Endothelial cell of hepatic sinusoid (primary cell): ENCODE results near the gene FHDC1.

Experiments
- in situ Hi-C: cut with HindIII; loops from 2 replicates; pipeline ENCODE4 v1.10.0; 2017; ENCODE audit warnings: low sequenced_read_pairs

FHDC1 gene

DNA sequence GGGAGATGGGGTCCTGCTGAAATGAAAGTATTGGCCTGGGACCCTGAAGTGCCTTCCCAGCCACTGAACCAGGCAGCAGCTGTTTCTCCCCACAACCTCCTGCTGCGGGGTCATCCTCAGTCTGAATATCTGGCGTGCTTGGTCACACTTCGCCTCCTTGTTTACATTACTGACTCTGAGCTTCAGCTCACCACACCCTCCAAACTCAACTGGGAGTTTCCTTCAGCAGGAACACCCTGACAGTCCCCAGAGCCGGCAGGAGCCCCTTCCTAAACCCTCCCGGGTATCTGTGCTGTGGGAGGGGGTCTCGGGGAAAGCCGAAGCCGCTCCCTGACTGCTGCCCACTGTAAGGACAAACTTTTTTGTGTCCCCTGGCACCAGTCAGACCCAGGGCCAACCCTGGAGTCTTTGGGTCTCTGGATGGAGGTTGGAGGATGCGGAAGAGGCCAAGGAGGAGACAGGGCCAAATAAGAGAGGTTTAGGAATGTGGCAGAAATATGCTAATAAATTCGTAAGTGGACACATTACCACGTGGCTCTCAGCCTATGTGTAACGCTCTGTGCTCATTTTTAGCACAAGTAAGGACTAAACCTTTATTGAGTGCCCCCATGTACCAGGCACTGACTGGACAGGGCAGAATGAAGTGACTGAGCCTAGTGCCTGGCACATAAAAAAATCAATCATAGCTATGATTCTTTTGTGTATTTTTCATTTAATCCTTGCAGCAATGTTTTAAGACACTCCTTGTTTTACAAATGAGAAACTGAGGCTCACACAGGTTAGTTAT is 20.7 kb downstream of the FHDC1 start:
- in situ Hi-C loops: no loop called here

DNA sequence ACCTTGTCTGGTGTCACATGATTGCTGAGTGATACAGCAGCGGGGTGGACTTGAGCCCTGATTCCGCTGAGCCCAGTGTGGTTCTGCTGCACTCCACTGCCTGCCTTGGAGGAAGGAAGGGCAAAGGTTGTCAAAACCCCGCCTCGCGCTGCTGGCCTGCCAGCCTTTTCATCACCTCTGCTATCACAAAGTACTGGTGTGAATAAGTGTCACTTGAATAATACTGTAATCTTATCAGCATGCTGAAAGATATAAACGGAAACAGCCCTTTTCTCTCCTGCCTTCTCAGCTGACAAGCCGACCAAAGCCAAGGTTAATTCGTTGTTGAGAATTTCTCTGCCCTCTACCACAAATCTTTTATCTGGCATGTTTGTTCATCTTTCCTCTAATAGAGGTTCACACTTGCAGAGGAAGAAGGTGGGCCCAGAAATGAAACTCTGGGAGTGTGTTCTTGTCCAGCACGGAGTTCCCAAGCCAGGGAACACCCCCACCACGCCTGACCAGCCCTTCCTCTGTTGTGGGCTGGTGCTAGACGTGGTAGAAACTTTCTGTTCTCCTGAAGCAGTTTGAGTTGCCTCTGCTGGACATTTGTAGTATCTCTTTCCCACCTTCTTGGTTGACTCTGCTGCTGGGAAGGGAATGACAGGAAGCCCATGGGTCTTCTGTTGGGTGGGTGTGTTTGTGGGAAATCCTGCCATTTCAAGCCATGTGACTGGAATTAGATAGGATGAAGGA is 21.5 kb downstream of the FHDC1 start:
- in situ Hi-C loops: no loop called here

DNA sequence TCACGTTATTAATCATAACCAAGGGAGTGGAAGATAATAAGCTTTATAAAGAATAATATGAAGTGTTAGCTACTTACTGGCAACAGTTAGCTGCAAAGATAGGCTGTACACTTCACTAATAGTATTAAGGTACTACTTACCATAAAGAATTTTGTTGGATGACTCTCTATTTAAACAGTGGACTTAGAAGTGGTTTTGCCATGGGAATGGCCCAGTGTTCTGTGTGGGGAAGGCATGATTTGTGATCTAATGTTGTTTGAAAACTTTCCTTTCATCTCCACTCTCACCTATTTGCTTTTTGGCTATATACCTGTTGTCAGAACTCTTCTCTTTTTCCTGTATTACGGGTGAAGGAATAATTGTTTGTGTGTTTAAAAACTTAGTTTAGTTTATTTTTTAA is 23.0 kb downstream of the FHDC1 start:
- in situ Hi-C loops: no loop called here

DNA sequence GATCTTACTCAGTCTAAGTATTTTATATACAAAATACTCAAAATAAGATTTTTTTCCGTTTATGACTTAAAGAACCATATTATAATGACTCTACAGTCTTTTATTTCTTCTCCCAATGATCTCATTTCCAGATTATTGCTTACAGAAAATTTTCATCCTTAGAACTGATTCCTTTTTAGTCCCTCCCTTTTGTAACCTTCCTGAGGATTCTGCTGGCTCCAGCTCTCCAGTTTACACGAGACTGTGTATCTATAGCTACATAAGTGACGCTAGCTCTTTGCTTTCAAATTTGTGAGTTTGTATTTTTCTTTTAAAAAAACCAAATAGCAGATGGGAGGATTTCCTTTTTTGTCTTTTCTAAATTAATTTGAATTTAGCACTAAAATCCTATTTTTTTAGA is 24.0 kb downstream of the FHDC1 start:
- in situ Hi-C loops: no loop called here

DNA sequence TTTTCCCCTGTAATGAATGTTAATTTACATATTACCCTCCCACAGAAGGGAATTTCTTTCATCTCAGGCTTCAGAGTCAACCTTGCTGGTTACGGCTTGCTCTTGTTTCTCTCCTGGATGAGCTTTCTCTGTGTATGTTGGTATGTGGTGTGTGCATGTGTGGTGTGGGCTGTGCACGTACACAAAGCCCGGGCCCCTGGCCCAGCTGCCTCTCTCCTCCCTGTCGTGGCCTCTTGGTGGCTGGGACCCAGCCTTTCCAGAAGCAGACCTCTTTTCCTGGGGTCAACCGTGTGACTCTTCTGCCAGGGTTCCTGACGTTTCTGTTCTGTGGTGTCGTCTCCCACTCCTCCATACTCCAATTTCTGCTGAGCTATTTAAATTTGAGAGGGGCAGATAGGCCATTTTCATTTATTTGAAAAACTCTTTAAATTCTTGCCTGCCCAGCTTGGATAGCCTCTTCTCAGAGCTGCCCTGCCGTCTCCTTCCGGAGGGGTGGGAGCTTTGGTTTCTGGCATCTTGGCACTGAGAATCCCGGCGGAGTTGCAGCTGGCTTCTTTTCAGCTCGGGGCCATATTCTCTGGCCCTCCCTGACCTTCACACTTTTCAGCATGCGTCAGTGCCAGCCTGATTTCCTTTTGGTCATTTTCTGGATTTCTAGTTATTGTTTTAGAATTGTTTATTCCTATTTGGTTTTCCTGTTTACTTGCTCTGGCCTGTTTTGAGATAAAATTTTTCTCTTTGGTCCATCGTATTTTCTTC is 25.1 kb downstream of the FHDC1 start:
- in situ Hi-C loops: no loop called here

DNA sequence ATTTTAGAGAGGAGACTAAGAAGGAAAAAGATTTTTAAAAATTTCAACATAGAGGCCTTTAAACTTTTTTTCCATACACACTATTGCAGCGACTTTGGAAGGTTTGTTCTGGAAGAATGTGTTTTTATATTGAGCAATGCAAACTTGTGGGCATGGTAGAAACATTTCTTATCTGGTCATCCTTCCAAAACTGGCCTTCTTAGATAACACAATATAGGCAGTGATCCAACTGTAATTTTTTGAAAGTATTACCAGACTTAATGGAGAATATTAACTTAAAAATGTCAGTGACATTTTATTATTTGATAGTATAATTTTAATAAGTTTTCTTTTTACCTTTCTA is 25.6 kb downstream of the FHDC1 start:
- in situ Hi-C loops: no loop called here

DNA sequence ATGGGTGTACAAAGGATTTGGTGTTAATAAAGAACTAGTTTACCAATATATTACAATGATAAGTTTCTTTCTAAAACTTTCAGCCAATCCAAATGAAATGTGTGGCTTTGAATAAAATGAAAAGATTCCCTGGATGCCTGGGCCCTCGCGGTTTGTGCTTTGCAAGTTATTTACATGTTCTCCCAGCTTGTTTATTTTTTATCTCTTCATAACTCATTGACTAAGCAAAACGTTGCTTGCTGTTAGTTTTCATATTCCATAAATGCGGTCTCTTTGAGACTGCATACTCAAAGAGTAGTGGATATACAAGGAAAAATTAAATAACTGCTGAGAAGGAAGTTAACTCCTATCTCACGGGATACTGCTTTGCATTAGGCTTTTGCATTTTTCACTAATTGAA is 26.0 kb downstream of the FHDC1 start:
- in situ Hi-C loops: no loop called here

DNA sequence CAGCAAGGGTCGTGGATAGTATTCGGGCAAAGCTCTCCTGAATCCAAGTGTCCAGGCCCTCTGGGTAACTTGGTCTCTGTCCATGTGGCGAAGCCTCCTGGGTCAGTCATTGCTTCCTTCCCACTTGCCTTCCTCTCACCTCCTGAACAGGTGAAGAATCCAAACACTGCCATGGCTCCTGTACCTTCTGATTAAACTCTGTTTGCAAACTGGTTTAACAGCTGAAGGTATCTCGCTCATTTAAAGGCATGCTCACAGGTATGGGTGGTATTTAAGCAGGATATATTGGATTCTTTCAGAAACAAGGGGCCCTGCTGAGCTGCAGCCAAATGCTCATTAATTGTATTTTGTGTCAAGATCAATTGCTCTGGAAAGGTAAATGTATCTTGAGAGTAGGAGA is 28.2 kb downstream of the FHDC1 start:
- in situ Hi-C loops: no loop called here

DNA sequence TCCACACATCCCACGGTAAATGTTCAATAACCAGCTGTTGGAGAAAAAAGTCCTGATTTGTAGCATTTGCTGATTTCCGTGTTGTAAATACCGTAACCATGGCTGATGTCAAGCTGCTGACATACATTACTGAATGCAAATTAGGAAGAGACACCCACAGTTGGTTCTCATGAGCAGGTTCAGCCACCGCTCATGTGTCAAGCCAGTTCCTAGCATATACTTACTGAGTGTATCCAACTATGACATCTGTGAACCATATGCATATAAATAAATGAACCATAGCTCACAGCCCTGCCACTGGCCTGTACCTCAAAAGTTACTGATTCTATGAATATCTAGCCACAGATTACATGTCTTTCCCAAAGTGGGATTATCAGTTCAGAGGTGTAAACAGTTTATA is 29.5 kb downstream of the FHDC1 start:
- in situ Hi-C loops: no loop called here

DNA sequence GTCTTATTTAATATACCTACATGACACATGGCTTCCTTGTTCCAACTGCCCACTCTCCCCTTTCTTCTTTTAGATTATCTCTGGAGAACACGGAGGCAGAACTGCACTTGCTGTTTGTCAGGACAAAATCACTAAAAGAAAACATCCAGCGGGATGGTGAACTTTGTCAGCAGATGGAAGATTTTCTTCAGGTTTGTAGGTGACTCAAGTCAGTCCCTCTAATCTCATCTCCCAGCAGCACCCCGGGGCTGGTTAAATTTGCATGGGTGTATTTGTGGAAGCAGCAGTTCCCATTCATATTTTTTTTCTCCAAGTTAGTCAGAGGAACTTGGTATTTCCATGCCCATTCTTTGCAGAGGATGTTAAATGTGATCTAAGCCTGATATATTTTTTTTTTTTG is 31.8 kb downstream of the FHDC1 start:
- in situ Hi-C loops: no loop called here

DNA sequence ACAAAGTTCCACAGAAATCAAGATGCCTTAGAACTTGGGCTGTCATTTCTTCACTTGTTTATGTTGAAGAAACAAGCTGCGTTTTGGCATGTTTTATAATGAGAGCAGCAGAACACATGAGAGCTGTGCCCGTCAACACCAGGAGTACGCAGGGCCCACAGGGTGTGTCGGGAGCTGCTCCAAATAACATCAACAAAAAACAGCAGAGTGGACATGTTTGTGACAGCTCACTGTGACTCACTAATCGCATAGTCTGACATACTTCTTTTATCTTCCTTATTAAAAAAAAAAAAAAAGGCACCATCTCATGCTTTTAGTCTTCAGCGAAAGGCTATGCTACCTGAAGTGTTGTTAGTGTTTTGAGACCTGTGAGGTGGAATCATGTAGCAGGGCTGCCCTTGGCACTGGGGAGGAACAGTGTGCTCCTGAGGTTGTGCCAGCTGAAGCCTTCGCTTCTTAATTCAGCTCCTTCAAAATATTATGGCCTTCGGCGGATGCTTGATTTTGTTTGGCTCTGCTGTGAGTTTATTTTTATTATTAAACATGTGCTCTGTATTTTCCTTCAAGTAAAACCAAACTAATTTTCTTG is 32.8 kb downstream of the FHDC1 start:
- in situ Hi-C loops: no loop called here

DNA sequence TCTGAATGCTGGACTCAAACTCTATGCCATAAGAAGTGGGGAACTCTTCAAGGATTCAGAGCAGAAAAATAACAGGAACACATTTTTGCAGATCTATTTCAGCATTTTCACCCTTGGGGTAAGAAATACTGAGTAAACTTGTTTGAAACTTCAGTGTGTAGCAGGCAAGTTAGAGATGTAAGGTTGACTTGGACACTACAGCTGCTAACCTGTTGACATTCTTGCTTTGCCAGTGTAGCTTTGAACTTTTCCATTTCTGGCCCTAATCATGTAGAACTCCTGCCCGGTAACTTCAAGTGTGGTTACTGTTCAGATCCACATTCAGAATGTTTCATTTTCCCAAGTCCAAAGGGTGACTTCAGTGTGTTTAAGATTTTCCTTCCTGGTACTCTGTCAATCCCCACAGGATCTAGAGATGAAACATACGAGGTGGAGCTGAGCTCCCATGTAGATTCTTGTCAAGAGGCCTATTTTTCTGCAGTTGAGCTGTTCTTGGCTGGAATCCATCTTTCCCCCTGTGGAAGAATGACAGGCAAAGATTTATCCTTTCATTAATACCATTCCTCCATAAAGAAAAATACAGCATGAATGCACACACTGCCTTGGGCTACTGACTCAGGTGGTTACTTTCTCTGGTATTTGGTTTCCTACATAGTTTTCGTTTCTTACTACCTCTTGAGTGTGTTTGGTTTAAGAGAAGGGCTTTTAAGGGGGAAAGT is 34.1 kb downstream of the FHDC1 start:
- in situ Hi-C loops: no loop called here

DNA sequence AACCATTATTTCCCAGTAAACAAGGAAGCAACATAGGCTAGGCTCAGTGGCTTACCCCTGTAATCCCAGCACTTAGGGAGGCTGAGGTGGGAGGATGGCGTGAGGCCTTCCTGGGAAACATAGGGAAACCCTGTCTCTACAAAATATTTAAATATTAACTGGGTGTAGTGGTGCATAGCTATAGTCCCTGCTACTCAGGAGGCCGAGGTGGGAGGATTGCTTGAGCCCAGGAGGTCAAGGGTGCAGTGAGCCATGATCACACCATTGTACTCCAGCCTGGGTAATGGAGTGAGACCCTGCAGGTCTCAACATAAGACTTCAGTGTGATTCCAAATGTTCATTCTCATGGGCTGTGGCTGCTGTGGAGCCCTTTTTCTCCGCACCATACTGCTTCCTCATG is 34.9 kb downstream of the FHDC1 start:
- in situ Hi-C loops: no loop called here

DNA sequence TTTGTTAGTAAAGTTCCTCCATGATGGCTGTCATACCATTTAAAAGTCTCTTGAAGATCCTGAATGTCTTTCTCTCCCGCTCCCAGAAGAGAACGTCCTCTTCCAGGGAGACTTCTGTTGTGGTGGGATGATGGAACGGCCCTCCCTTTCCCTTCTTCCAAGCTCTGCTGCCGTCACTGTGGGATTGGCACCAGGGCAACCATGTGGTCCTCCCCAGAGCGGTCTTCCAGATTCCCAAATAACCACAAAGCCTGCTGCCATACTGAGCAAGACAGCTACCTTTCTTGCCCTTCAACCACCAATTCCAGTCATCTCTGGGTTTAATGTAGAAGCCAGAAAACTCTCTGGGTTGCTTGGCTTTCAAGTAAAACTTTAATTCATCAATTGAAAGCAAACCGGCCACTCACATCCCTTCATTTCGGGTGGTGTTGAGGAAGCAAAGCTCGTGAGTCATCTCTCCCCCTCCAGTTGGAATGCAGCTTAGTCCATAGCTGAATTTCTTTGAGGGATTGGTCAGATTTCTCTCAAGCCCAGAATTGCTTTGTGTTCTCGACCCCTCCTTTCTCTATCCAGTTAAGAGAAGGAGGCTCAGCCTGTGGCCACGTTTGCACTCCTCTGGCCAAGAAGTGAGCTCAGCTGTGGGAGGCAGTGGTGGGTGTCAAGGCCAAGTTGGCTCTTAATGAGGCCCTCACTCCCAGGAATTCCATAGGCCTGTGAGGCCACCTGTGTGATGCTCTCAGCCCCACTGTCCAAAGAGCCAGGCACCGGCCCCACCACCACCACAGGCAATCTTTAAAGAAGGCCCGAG is 36.9 kb downstream of the FHDC1 start:
- in situ Hi-C loops: no loop called here

DNA sequence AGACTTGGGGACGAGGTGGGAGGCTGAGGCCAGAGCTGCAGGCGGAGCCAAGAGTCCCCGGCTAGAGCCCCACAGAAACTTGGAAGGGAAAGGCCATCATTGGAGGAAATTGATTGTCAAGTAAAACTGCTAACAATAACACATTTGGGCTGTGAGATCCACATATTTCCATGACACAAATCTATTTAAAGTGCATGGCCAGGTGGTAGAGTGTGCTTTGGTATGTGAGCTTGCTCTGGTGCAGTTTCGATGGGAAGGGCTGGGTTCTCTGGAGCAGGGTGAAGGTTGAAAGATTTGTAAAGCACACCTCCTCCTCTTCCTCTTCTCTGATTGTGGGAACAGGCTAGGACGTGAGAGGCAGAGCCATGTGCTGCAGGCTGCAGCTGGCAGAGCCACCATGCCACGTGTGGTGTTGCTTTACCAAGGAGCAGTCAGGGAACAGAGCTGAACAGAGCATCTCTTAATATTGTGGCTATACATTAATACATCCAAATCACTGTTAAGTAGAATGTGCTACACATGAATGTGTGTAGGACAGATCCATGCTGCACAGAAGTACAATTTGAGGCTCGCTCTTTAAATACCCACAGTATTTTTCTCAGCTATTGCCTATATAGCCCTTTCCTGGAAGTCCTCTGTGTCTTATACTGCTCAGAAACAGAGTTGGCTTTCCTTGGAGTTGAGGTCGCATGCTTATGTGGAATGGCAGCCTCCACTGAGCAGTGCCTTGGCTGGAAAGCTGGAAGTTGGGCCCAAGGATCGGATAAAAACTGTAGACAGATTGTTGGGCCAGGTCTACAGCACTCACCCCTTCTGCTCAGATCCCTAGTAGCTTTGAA is 37.7 kb downstream of the FHDC1 start:
- in situ Hi-C loops: no loop called here

DNA sequence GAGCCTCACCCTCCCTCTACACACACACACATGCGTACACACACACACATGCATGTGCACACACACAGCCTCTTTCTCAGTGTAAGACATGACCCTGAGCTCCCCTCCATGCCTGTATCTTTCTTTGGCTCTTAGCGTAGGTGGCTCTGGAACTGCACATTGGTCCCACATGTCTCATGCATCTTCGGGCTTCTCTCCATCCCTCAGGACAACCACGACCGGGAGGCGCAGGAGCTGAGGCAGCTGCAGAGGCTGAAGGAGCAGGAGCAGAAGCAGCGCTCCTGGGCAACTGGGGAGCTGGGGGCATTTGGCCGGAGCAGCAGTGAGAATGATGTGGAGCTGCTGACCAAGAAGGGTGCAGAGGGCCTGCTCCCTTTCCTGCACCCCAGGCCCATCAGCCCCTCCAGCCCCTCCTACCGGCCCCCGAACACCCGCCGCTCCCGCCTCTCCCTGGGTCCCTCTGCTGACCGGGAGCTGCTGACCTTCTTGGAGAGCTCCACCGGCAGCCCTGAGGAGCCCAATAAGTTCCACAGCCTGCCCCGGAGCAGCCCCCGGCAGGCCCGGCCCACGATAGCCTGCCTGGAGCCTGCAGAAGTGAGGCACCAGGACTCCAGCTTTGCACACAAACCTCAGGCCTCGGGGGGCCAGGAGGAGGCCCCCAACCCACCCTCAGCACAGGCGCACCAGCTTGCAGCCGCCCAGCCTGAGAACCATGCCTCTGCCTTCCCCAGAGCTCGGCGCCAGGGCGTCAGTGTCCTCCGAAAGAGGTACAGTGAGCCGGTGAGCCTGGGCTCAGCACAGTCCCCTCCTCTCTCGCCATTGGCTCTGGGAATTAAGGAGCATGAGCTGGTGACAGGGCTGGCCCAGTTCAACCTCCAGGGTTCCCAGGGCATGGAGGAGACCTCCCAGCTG is 38.6 kb downstream of the FHDC1 start:
- in situ Hi-C loops: no loop called here

DNA sequence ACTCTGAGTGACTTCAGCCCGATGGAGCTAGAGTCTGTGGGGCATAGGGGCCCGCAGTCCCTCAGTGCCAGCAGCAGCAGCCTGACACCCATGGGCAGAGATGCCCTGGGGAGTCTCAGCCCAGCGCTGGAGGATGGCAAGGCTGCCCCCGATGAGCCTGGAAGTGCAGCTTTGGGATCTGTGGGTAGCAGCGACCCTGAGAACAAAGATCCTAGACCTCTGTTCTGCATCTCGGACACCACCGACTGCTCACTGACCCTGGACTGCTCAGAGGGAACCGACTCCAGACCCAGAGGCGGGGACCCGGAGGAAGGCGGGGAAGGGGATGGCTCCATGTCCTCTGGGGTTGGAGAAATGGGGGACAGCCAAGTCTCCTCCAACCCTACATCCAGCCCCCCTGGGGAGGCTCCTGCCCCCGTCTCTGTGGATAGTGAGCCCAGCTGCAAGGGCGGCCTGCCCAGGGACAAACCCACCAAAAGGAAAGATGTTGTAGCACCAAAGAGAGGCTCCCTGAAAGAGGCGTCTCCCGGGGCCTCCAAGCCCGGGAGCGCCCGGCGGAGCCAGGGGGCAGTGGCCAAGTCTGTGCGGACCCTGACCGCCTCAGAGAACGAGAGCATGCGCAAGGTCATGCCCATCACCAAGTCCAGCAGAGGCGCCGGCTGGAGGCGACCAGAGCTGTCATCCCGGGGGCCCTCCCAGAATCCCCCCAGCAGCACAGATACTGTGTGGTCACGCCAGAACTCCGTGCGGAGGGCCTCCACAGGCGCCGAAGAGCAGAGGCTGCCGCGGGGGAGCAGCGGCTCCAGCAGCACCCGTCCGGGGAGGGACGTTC is 39.5 kb downstream of the FHDC1 start:
- in situ Hi-C loops: no loop called here
